Ascending aorta (tissue), 2 donors: ENCODE measurements around the gene ST6GALNAC3. TPM values are rescaled to one million over a fixed set of nuclear protein-coding genes. Genes with fewer than 3 reads are reported as not detected.

Experiments
- DNase-seq, 2 donors: peaks; one replicate each; pipeline ENCODE4 v3.0.0-alpha.2; 2019; ENCODE audit warnings: low spot score in 2 of 2
- H3K27ac ChIP-seq, 2 donors: fragments of 200-600 bp; sonication (generic); one replicate each; pipeline ENCODE4 v1.5.1; 2016 to 2017; ENCODE audit warnings: mild to moderate bottlenecking in 1 of 2
- H3K27me3 ChIP-seq: fragments of 200-600 bp; sonication (generic); one replicate; pipeline ENCODE4 v1.5.1; 2017
- H3K36me3 ChIP-seq, 2 donors: fragments of 200-600 bp; sonication (generic); one replicate each; pipeline ENCODE4 v1.5.1; 2016
- H3K4me1 ChIP-seq, 2 donors: fragments of 200-600 bp; sonication (generic); one replicate each; pipeline ENCODE4 v1.5.1; 2016 to 2017; ENCODE audit warnings: mild to moderate bottlenecking in 1 of 2
- H3K4me3 ChIP-seq, 2 donors: fragments of 200-600 bp; sonication (generic); one replicate each; pipeline ENCODE4 v1.5.1; 2016 to 2017; ENCODE audit warnings: mild to moderate bottlenecking in 1 of 2
- H3K9me3 ChIP-seq, 2 donors: fragments of 200-600 bp; sonication (generic); one replicate each; pipeline ENCODE4 v1.5.1; 2016
- intact Hi-C: fragments of 100-400 bp; cut with DNase I; formaldehyde crosslinking; loops from one replicate; pipeline ENCODE4 v1.15.1; 2023
- total RNA-seq: library from RNA; depleted of rRNA; stranded (reverse); fragments of >200 nt; gene quantifications from one replicate; pipeline ENCODE4 v1.1.0, GENCODE V29; 2016
- TF ChIP-seq, protein P1 (sequence below), 3 experiments: fragments of 200-600 bp in 2 of 3; fragments of 450-650 bp in 1 of 3; sonication (generic) in 2 of 3; IDR thresholded peaks; one replicate each; pipeline ENCODE4 v1.5.1; 2016 to 2019; ENCODE audit warnings: antibody characterized with exemption in 3 of 3, mild to moderate bottlenecking in 1 of 3, moderate library complexity in 1 of 3

ST6GALNAC3 gene
- total RNA-seq, 1 donor from 2014 or later, result 34.5 TPM

DNA sequence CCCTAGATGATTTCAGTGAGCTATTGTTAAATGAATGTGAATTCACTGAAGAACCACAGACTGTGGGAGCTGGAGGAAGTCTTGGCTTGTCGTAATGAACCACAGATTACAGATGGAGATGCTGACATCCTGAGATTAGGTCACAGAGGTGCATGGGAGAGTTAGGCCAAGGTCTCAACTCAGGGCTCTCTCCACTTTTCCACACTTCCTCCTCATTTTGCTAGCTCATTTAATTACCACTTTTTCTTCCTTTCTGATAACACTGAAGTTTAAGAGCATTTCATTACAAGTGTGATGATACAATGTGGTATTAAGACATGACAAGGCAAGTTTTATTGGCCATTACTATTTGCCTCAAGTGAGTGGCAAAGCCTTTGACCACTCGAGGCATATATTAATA is 30.8 kb downstream of the ST6GALNAC3 start:
- Histone ChIP-seq H3K4me3 (no peak overlapping the region), H3K27me3 (no peaks in the 10 kb centered on the region), H3K9me3 (no peaks in the 10 kb centered on the region), H3K27ac (no peak overlapping the region), H3K4me1 (no peaks in the 10 kb centered on the region), H3K36me3 (no peaks in the 10 kb centered on the region)
- intact Hi-C loops, result no loop called here
- TF ChIP-seq, protein P1, sequence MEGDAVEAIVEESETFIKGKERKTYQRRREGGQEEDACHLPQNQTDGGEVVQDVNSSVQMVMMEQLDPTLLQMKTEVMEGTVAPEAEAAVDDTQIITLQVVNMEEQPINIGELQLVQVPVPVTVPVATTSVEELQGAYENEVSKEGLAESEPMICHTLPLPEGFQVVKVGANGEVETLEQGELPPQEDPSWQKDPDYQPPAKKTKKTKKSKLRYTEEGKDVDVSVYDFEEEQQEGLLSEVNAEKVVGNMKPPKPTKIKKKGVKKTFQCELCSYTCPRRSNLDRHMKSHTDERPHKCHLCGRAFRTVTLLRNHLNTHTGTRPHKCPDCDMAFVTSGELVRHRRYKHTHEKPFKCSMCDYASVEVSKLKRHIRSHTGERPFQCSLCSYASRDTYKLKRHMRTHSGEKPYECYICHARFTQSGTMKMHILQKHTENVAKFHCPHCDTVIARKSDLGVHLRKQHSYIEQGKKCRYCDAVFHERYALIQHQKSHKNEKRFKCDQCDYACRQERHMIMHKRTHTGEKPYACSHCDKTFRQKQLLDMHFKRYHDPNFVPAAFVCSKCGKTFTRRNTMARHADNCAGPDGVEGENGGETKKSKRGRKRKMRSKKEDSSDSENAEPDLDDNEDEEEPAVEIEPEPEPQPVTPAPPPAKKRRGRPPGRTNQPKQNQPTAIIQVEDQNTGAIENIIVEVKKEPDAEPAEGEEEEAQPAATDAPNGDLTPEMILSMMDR (IDR thresholded peaks at IDR 0.05), result no peak
- no peak for DNase-seq

GRCh38 chr1:76106251-76106650 is 31.7 kb downstream of the ST6GALNAC3 start:
- Histone ChIP-seq H3K36me3 (no peaks in the 10 kb centered on the region), H3K4me3 (no peak overlapping the region), H3K9me3 (no peaks in the 10 kb centered on the region), H3K4me1 (no peaks in the 10 kb centered on the region), H3K27ac (no peak overlapping the region), H3K27me3 (no peaks in the 10 kb centered on the region)
- intact Hi-C loops, result no loop called here
- DNase-seq, result no peak
- TF ChIP-seq, protein P1 (IDR thresholded peaks at IDR 0.05), result no peak

- Histone ChIP-seq H3K27me3 (no peaks in the 10 kb centered on the region), H3K4me3 (no peak overlapping the region), H3K9me3 (no peaks in the 10 kb centered on the region), H3K36me3 (no peaks in the 10 kb centered on the region), H3K4me1 (no peaks in the 10 kb centered on the region), H3K27ac (no peak overlapping the region)
- no peak for DNase-seq
- intact Hi-C loops, result no loop called here
- TF ChIP-seq, protein P1 (IDR thresholded peaks at IDR 0.05), result no peak
Observed at GRCh38 chr1:76106719-76107235, 32.2 kb downstream of the ST6GALNAC3 start.

DNA sequence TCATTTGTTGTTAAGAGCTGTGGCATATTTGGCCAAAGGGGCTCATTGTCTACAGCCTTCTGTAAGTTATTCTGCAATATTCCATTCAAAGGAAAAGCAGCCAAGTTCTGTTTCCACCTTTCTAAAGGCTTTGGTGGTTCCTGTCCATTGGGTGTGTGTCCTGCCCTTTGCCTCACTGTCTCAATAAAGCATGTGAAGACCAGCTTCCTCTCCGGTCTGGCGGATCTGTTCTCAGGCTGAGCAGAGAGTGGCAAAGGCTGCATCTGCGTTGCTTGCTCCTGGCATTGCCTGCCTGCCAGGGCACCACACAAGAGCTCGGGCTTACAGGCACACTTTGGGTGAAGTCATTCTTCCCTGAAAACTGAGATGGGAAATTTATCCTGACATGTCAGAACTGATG is 34.9 kb downstream of the ST6GALNAC3 start:
- Histone ChIP-seq H3K9me3 (no peaks in the 10 kb centered on the region), H3K27me3 (no peaks in the 10 kb centered on the region), H3K4me1 (no peaks in the 10 kb centered on the region), H3K27ac (no peak overlapping the region), H3K36me3 (no peaks in the 10 kb centered on the region), H3K4me3 (no peak overlapping the region)
- TF ChIP-seq, protein P1 (IDR thresholded peaks at IDR 0.05), result no peak
- intact Hi-C loops, result no loop called here
- no peak for DNase-seq

DNA sequence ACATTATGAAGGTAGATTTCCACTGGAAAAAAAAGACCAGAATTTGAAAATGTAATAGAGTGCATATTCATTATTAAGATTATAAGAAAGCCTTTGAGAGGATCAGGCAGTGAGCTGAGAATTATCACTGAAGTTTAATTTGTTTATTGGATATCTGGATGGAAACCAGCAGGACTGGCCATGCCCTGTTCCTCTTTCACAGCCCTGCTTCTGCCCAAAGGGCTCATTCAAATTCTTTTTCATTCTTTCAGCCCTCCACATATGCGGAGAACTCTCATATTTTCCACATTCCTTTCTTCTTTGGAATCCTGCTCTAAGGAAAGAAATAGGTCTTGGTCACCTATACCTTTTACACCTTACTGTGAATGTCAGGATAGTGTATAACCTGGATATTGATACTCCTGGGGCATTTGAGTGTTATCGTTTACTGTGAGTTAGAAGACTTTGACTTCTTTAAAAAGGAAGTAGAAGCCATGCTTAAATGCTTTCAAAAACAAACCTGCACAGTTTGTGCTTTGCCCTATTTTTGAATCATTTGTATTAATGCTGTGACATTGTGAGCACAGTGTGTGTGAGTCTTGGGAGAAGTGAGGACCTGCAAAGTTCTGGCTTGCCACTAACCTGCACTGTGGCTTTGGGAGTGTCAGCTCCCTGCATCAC is 35.5 kb downstream of the ST6GALNAC3 start:
- Histone ChIP-seq H3K27me3 (no peaks in the 10 kb centered on the region), H3K9me3 (no peaks in the 10 kb centered on the region), H3K36me3 (no peaks in the 10 kb centered on the region), H3K4me3 (no peak overlapping the region), H3K4me1 (no peaks in the 10 kb centered on the region), H3K27ac (no peak overlapping the region)
- intact Hi-C loops, result no loop called here
- DNase-seq, result no peak
- TF ChIP-seq, protein P1 (IDR thresholded peaks at IDR 0.05), result no peak
